T-helper 9 cell (primary cell): ENCODE results near the gene FAM174A.
"Not testable (repeated sequence)": the region's sequence is repeated elsewhere in the genome, so short reads cannot be mapped to it uniquely, and the experiment has no call there.

Source experiments
- DNase-seq: peaks from one replicate; pipeline ENCODE4 v3.0.0-alpha.2; 2020

Gene FAM174A

GRCh38 chr5:100576217-100576751 is 41.1 kb downstream of the FAM174A start:
- DNase-seq = no peak

GRCh38 chr5:100577506-100577905 is 42.3 kb downstream of the FAM174A start:
- DNase-seq = no peak

GRCh38 chr5:100584069-100584468 is 48.9 kb downstream of the FAM174A start:
- DNase-seq = no peak

- no peak for DNase-seq
These were observed 49.7 kb downstream of the FAM174A start for GRCh38 chr5:100584889-100585288.

- no peak for DNase-seq
These were observed 55.7 kb downstream of the FAM174A start for GRCh38 chr5:100590867-100591266.

- DNase-seq = no peak
These were observed 60.1 kb downstream of the FAM174A start for GRCh38 chr5:100595152-100595811.

GRCh38 chr5:100595812-100596173 is 60.6 kb downstream of the FAM174A start:
- DNase-seq = no peak

GRCh38 chr5:100598446-100598845 is 63.3 kb downstream of the FAM174A start:
- DNase-seq = no peak

GRCh38 chr5:100600298-100600994 is 65.3 kb downstream of the FAM174A start:
- DNase-seq = no peak

GRCh38 chr5:100603141-100603540 is 68.0 kb downstream of the FAM174A start:
- no peak for DNase-seq

GRCh38 chr5:100604021-100604420 is 68.8 kb downstream of the FAM174A start:
- DNase-seq = not testable (repeated sequence)

- no peak for DNase-seq
These were observed 74.4 kb downstream of the FAM174A start for GRCh38 chr5:100609594-100609993.

- no peak for DNase-seq
These were observed 79.1 kb downstream of the FAM174A start for GRCh38 chr5:100614308-100614707.

- DNase-seq = no peak
These were observed 80.2 kb downstream of the FAM174A start for GRCh38 chr5:100615362-100615761.

- DNase-seq = no peak
These were observed 81.1 kb downstream of the FAM174A start for GRCh38 chr5:100616291-100616690.

GRCh38 chr5:100616981-100617380 is 81.8 kb downstream of the FAM174A start:
- no peak for DNase-seq

- DNase-seq = no peak
These were observed 88.5 kb downstream of the FAM174A start for GRCh38 chr5:100623719-100624118.

GRCh38 chr5:100634937-100635534 is 99.9 kb downstream of the FAM174A start:
- no peak for DNase-seq
